Muscle of back (tissue), 10 donors: ENCODE data around the gene ZNF33B. TPM values are rescaled to one million over a fixed set of nuclear protein-coding genes. Genes with fewer than 3 reads are reported as not detected.

Source experiments
- polyA plus RNA-seq, 10 donors: library from polyadenylated mRNA; unstranded; fragments of 120-200 nt; gene quantifications; one replicate each; pipeline ENCODE4 v1.2.1, GENCODE V29; 2013; ENCODE audit not compliant: insufficient read length in 10 of 10

ZNF33B gene
- polyA plus RNA-seq, 10 donors: 11.8 to 21.5 (median 16.7) TPM

Other genes with a start within 250 kb of the ZNF33B start
- gene BMS1, start 144.2 kb upstream of the ZNF33B start, polyA plus RNA-seq: 10 to 100 TPM; 12.9 to 17.7 (median 15.4) TPM